GM12872 (cell line): Measurements from ENCODE around the gene NCAPD2.

Experiments used
- TF ChIP-seq, protein P1 (sequence below): IDR thresholded peaks from 3 replicates; pipeline ENCODE4 v1.5.1; 2011; ENCODE audit warnings: low read depth, mild to moderate bottlenecking, low read length, moderate library complexity; ENCODE audit not compliant: insufficient read depth

NCAPD2 gene

DNA sequence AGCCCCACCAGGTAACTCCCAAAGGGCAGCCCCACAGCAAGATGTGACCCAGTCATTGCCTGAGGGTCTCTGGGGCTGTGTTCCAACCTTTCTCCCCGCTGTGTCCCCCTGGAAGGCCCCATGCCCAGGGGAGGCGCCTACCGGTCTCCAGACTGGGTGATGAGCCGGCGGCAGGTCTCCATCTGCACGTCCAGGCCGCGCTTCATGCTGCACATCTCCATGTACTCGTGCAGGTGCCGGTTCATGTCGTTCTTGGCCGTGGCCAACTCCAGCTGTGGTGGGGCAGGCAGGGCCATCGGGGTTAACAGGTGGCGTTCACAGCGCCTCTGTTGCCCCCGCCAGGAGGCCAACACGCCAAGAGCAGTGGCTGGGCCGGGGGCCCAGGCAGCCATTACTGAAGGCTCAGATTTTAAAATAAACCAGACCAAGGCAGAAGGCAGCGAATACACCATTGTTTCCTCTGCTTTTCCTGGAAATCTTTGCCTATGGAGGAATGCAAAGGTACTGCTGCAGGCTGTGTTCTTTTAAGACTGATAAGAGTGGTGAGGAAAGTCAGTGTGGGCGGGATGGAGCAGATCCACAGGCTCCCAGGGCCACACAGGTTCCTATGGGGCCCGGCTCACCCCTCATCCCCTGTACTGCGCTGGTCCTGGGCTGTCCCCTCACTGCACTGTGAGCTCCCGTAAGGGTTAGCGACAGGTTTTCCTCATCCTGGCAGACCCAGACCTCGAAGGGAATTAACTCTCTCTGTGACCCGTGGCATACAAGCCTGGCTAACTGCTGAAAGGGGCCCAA, 47.7 kb downstream of the NCAPD2 start:
- TF ChIP-seq, protein P1, sequence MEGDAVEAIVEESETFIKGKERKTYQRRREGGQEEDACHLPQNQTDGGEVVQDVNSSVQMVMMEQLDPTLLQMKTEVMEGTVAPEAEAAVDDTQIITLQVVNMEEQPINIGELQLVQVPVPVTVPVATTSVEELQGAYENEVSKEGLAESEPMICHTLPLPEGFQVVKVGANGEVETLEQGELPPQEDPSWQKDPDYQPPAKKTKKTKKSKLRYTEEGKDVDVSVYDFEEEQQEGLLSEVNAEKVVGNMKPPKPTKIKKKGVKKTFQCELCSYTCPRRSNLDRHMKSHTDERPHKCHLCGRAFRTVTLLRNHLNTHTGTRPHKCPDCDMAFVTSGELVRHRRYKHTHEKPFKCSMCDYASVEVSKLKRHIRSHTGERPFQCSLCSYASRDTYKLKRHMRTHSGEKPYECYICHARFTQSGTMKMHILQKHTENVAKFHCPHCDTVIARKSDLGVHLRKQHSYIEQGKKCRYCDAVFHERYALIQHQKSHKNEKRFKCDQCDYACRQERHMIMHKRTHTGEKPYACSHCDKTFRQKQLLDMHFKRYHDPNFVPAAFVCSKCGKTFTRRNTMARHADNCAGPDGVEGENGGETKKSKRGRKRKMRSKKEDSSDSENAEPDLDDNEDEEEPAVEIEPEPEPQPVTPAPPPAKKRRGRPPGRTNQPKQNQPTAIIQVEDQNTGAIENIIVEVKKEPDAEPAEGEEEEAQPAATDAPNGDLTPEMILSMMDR, result no peak

DNA sequence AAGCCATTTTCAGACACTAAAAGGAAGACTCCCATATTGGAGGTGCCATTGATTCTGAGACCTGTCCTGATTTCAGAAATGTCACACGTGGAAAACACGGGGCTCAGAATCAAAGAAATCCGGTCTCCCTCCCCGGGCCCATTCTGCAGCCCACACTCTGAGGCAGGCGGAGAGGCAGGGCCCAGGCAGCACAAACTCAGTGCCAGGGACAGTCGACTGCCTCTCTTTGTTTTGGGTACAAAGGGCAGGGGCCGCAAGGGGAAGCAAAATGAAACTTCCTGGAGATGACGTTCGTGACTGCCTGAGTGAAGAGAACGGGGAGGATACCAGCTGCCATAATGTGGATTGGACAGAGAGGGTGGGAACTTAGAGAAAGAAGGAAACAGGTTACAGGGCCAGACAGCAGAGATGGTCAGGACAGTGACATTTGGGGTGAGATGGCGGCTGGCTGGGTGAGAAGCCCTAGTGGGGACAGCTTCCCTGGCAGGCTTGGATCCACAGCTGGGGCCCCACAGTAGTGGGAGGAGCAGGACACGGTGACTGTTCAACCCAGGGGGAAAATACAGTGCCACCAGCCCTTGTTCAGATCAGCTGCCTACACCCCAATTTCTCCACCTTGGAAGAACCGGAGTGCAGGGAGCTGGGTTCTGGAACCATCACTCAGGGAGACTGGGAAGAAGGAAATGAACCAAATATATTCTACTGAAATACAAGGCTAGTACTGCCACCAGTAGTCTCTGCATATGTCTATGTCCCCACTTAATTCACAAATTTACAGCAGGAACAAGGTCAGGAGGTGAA, 48.5 kb downstream of the NCAPD2 start:
- TF ChIP-seq, protein P1, result no peak

DNA sequence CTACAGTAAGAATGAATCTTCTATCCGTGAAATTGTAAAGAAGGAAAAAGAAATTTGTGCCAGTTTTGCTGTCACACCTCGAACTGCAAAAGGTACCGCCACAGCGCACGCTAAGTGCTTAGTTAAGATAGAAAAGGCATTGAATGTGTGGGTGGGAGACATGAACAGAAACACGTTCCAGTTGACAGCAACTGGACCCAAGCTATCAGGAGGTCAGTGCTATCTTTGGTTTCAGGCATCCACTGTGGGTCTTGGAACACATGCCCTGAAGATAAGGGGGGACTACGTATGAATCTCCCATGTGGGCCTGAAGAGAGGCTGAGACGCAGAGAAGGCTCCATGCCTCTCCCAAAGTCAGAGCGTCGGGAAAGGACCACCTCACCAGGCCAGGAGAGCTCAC, 52.1 kb downstream of the NCAPD2 start:
- TF ChIP-seq, protein P1, result no peak

DNA sequence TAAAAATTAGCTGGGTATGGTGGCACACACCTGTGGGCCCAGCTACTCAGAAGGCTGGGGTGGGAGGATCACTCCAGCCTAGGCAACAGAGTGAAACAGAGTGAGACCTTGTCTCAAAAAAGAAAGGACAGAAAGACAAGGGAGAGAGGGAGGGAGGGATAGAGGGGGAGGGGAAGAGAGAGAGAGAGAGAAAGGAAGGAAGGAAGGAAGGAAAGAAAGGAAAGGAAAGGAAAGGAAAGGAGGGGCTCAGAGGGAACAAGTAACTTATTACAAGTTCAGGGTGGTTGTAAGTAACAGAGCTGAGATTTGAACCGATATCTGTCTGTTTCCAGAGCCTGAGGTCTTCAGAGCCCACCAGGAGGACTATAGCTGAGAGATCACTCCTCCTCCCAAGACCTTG, 53.7 kb downstream of the NCAPD2 start:
- TF ChIP-seq, protein P1, result no peak

DNA sequence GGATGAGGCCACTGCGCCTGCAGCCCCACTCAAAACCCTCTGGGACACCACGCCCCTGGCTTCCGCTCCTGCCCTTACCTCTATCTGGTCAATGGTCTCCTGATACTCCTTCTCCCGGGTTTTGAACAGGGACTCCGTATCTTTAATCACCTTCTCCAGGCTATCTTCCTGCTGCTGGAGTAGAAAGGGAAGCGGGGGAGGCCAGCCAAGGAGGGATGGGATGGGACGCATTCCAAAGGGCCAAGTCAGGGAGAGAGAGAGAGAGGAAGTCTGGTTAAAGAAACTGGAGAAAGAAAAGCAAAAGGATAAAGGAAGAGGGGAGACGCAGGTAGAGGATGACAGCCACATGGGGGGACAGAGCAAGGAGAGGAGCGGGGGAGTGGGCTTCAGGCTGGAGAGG, 54.1 kb downstream of the NCAPD2 start:
- TF ChIP-seq, protein P1, result no peak

DNA sequence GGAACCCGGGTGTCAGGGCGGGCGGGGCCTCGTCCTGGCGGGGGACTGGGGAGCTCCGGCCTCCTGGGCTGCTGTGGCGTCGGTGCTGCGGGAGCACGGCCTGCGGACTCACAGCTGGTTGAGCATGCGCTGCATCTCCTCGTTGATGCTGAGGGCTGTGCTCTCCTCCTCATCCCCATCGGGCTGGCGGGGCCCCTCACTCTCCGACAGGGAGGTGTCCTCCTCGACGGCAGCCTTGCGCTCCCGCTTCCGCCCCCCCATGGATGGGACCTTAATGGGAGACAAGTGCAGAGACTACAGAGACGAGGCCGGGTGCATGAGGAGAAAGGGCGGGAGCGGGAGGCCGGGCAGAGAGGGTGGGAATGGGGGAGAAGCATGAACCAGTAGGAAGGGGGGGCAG, 54.7 kb downstream of the NCAPD2 start:
- TF ChIP-seq, protein P1, result no peak

DNA sequence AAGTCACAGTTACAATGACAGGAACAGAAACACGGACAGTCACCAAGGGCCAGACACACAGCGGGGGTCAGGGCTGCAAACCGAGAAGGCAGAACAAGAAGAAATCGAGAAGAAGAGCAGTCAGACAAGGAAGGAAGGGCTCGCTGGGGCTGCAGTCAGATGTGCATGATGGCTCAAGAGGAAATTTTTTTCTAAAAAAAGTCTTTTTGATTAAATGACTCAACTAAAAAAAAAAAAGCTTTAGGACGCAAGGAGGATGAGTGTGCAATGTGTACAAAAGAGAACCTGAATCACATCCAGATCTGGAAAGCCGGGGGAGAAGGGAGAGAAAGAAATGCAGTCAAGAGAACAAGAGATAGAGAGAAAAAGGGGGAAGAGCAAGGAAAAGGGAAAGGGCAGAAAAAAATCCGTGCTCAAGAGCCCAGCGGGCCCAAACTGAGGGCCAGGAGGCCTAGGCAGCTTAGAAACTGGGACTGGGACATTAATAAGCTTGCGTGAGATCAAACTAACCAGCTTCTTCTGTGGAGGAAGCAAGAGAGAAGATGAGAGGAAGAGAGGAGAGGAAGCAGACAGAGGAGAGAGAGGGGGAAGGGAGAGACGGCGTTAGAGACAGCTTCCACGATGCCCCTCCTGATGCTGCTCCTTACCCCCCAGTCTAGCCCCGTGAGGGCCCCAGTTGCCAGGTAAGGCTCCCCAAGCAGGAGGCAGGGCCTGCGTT, 55.2 kb downstream of the NCAPD2 start:
- TF ChIP-seq, protein P1, result no peak
